Measurements from ENCODE around the gene PTCH1. TPM values are rescaled to one million over a fixed set of nuclear protein-coding genes. Genes with fewer than 3 reads are reported as not detected.

Gene PTCH1
- total RNA-seq, 1 experiment from 2014 or later: 7.6 TPM

GRCh38 chr9:95435074-95435728 is 81.6 kb downstream of the PTCH1 start:
- CTCF ChIA-PET: interaction anchor here (1.4 kb wide), 1 partner anchor 9 kb away, joined by 3 read pairs; no protein-coding TSS in a partner anchor
- no peaks in the 10 kb centered on the region for H3K9me3 Mint-ChIP-seq (ENCODE audit: low read depth, unreplicated experiment)
- peak overlapping the region; percentile 78 for H3K4me3 Mint-ChIP-seq (ENCODE audit: low read depth, unreplicated experiment)
- peaks cover 6% of the 10 kb centered on the region for H3K36me3 Mint-ChIP-seq (ENCODE audit: insufficient read depth, unreplicated experiment)
- no peaks in the 10 kb centered on the region for H3K27me3 Mint-ChIP-seq (ENCODE audit: unreplicated experiment)
- H3K27ac Mint-ChIP-seq (ENCODE audit: unreplicated experiment): no peak overlapping the region
- TF ChIP-seq, protein P1, sequence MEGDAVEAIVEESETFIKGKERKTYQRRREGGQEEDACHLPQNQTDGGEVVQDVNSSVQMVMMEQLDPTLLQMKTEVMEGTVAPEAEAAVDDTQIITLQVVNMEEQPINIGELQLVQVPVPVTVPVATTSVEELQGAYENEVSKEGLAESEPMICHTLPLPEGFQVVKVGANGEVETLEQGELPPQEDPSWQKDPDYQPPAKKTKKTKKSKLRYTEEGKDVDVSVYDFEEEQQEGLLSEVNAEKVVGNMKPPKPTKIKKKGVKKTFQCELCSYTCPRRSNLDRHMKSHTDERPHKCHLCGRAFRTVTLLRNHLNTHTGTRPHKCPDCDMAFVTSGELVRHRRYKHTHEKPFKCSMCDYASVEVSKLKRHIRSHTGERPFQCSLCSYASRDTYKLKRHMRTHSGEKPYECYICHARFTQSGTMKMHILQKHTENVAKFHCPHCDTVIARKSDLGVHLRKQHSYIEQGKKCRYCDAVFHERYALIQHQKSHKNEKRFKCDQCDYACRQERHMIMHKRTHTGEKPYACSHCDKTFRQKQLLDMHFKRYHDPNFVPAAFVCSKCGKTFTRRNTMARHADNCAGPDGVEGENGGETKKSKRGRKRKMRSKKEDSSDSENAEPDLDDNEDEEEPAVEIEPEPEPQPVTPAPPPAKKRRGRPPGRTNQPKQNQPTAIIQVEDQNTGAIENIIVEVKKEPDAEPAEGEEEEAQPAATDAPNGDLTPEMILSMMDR (IDR thresholded peaks at IDR 0.05; ENCODE audit: unreplicated experiment): no peak
- intact Hi-C loops (cut with micrococcal nuclease; ENCODE audit: unreplicated experiment): no loop called here
- peaks cover 18% of the 10 kb centered on the region for H3K4me1 Mint-ChIP-seq (ENCODE audit: low read depth, unreplicated experiment)
- BruUV-seq (replicated peaks): no TSS peak
- DNase-seq: no peak

DNA sequence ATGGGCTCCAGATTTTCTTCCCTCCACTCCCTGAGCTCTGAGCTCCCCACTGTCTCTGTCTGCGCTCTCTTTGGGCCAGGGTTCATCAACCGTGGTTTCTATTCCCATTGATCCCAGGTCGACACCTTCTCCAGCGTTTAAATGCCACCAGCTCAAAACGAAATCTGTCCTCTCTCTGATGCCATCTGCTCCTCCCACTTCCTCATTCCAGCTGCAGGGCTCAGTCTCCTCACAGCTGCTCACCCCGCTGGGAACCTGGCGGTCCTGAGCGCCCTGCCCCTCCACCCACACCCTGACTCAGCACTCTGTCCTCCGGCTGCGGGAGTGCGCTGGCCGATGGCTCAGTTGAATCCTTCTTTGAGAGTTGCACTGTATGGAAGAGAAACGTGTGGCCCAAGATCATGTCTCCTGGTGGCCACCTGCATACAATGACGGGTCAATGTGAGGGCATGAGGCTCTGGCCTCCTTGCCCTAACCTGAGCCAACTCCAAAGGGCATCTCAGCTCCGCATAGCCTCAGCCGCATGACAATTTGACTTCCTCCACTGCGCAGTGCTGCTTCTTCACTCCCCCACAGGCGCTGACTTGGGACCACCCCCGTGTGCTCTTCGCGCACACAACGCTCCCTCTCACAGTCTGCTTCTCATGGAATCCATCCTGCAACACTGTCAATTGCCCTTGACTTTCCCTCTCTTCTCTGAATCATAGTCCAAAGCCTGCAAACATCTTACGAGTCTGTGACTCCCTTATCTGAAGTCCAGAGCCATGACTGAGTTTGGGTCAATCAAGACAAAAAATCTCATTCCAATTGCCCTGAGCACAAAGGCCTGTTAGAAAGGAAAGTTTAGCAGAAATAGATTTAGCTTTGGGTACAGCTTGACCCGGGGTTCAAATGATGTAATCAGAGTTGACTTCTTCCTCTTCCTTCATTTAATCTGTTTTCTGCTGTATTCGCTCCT is 82.4 kb downstream of the PTCH1 start:
- DNase-seq: peak; percentile 64
- H3K27me3 Mint-ChIP-seq (ENCODE audit: unreplicated experiment): no peaks in the 10 kb centered on the region
- H3K4me3 Mint-ChIP-seq (ENCODE audit: low read depth, unreplicated experiment): peak overlapping the region; percentile 78
- peak overlapping the region; percentile 63 for H3K27ac Mint-ChIP-seq (ENCODE audit: unreplicated experiment)
- intact Hi-C loops (cut with micrococcal nuclease; ENCODE audit: unreplicated experiment): no loop called here
- peaks cover 18% of the 10 kb centered on the region for H3K4me1 Mint-ChIP-seq (ENCODE audit: low read depth, unreplicated experiment)
- peaks cover 6% of the 10 kb centered on the region for H3K36me3 Mint-ChIP-seq (ENCODE audit: insufficient read depth, unreplicated experiment)
- BruUV-seq (replicated peaks): no TSS peak
- TF ChIP-seq, protein P1 (IDR thresholded peaks at IDR 0.05; ENCODE audit: unreplicated experiment): no peak
- CTCF ChIA-PET: interaction anchor here (1.4 kb wide), 1 partner anchor 8 kb away, joined by 3 read pairs; no protein-coding TSS in a partner anchor
- no peaks in the 10 kb centered on the region for H3K9me3 Mint-ChIP-seq (ENCODE audit: low read depth, unreplicated experiment)

- Mint-ChIP-seq H3K4me3 (ENCODE audit: low read depth, unreplicated experiment) (peak overlapping the region; percentile 78), H3K4me1 (ENCODE audit: low read depth, unreplicated experiment) (peaks cover 18% of the 10 kb centered on the region), H3K9me3 (ENCODE audit: low read depth, unreplicated experiment) (no peaks in the 10 kb centered on the region), H3K27ac (ENCODE audit: unreplicated experiment) (peak overlapping the region; percentile 63), H3K36me3 (ENCODE audit: insufficient read depth, unreplicated experiment) (peaks cover 6% of the 10 kb centered on the region), H3K27me3 (ENCODE audit: unreplicated experiment) (no peaks in the 10 kb centered on the region)
- intact Hi-C loops (cut with micrococcal nuclease; ENCODE audit: unreplicated experiment): no loop called here
- no TSS peak for BruUV-seq (replicated peaks)
- CTCF ChIA-PET: no interaction called here
- TF ChIP-seq, protein P1 (IDR thresholded peaks at IDR 0.05; ENCODE audit: unreplicated experiment): no peak
- DNase-seq: no peak
These were observed 83.5 kb downstream of the PTCH1 start for GRCh38 chr9:95433096-95433819.

- no TSS peak for BruUV-seq (replicated peaks)
- TF ChIP-seq, protein P1 (IDR thresholded peaks at IDR 0.05; ENCODE audit: unreplicated experiment): no peak
- H3K4me3 Mint-ChIP-seq (ENCODE audit: low read depth, unreplicated experiment): no peak overlapping the region
- DNase-seq: no peak
- peaks cover 18% of the 10 kb centered on the region for H3K36me3 Mint-ChIP-seq (ENCODE audit: insufficient read depth, unreplicated experiment)
- H3K27ac Mint-ChIP-seq (ENCODE audit: unreplicated experiment): no peak overlapping the region
- intact Hi-C loops (cut with micrococcal nuclease; ENCODE audit: unreplicated experiment): no loop called here
- CTCF ChIA-PET: no interaction called here
- no peaks in the 10 kb centered on the region for H3K9me3 Mint-ChIP-seq (ENCODE audit: low read depth, unreplicated experiment)
- peaks cover 18% of the 10 kb centered on the region for H3K4me1 Mint-ChIP-seq (ENCODE audit: low read depth, unreplicated experiment)
- no peaks in the 10 kb centered on the region for H3K27me3 Mint-ChIP-seq (ENCODE audit: unreplicated experiment)
These were observed 85.5 kb downstream of the PTCH1 start for GRCh38 chr9:95431286-95431685.
